B cell (primary cell): ENCODE measurements around the gene AKAP6. TPM values are rescaled to one million over a fixed set of nuclear protein-coding genes. Genes with fewer than 3 reads are reported as not detected.

Experiments used
- ATAC-seq: fragments of 200-7000 bp; cut with Tn5 transposase; one replicate; pipeline ENCODE4 v1.10.0; 2021; ENCODE audit warnings: low read depth, mild to moderate bottlenecking, moderate number of reproducible peaks, moderate library complexity
- CTCF ChIA-PET: fragments of 350-600 bp; sonication (Branson Sonifier 250); formaldehyde crosslinking; loops from one replicate; lab custom pipeline; 2021; ENCODE audit warnings: antibody characterized with exemption, inconsistent platforms; lab: Charles Lee
- POLR2A ChIA-PET: fragments of 350-600 bp; sonication (Branson Sonifier 250); formaldehyde crosslinking; loops from one replicate; lab custom pipeline; 2021; ENCODE audit warnings: antibody characterized with exemption; lab: Charles Lee
- DNase-seq: peaks from one replicate; pipeline ENCODE4 v3.0.0; 2013
- H2AFZ ChIP-seq: 2 replicates; pipeline ENCODE4 v1.6.1; 2012; ENCODE audit warnings: mild to moderate bottlenecking, low read depth, low read length; ENCODE audit not compliant: insufficient read depth, poor library complexity, severe bottlenecking
- H3K27ac ChIP-seq, 2 donors: 1 replicate in 1 of 2; 2 replicates in 1 of 2; pipeline ENCODE4 v1.5.1; 2012 to 2013; ENCODE audit warnings: low read length in 2 of 2, mild to moderate bottlenecking in 2 of 2, moderate library complexity in 1 of 2
- H3K27me3 ChIP-seq, 4 experiments: fragments of 200-600 bp in 1 of 4; sonication (generic) in 1 of 4; replicated peaks in 1 of 4; 1 replicate in 2 of 4; 2 replicates in 2 of 4; pipeline versions ENCODE4 v1.6.1 to v1.7.0; 2013 to 2016; ENCODE audit warnings: low read length in 3 of 4, mild to moderate bottlenecking in 2 of 4, mixed read lengths in 1 of 4, moderate library complexity in 1 of 4; ENCODE audit not compliant: insufficient read depth in 4 of 4, control insufficient read depth in 3 of 4; ENCODE audit errors: control extremely low read depth in 1 of 4
- H3K36me3 ChIP-seq, 2 experiments: replicated peaks in 1 of 2; 1 replicate in 1 of 2; 2 replicates in 1 of 2; pipeline versions ENCODE4 v1.6.1 to v1.7.1; 2013; ENCODE audit warnings: low read length in 1 of 2; ENCODE audit not compliant: insufficient read depth in 2 of 2, control insufficient read depth in 1 of 2; ENCODE audit errors: control extremely low read depth in 1 of 2, extremely low read depth in 1 of 2
- H3K4me1 ChIP-seq, 2 donors: fragments of 200-600 bp in 1 of 2; sonication (generic) in 1 of 2; 1 replicate in 1 of 2; 2 replicates in 1 of 2; pipeline versions ENCODE4 v1.5.1 to v1.6.1; 2013 to 2017; ENCODE audit warnings: low read length in 2 of 2; ENCODE audit not compliant: control insufficient read depth in 2 of 2, insufficient read depth in 2 of 2
- H3K4me2 ChIP-seq: replicated peaks from 2 replicates; pipeline ENCODE3; 2012; ENCODE audit warnings: mild to moderate bottlenecking, low read depth, low read length; ENCODE audit not compliant: poor library complexity, severe bottlenecking
- H3K4me3 ChIP-seq, 5 experiments: fragments of 200-600 bp in 1 of 5; sonication (generic) in 1 of 5; 1 replicate in 3 of 5; 2 replicates in 2 of 5; pipeline versions ENCODE4 v1.5.1 to v1.7.0; 2011 to 2016; ENCODE audit warnings: low read length in 4 of 5, mild to moderate bottlenecking in 4 of 5, low read depth in 2 of 5, control low read depth in 1 of 5, moderate library complexity in 1 of 5; ENCODE audit not compliant: insufficient read depth in 1 of 5; ENCODE audit errors: control extremely low read depth in 1 of 5, extremely low read depth in 1 of 5
- H3K79me2 ChIP-seq: fragments of 200-600 bp; sonication (generic); one replicate; pipeline ENCODE4 v1.6.0; 2016; ENCODE audit warnings: low read length; ENCODE audit not compliant: control insufficient read depth, insufficient read depth
- H3K9ac ChIP-seq: fragments of 200-600 bp; sonication (generic); 2 replicates; pipeline ENCODE4 v1.6.1; 2017; ENCODE audit warnings: mild to moderate bottlenecking, low read length, moderate library complexity
- H3K9me3 ChIP-seq, 3 donors: one replicate each; pipeline versions ENCODE4 v1.6.1 to v1.7.1; 2013; ENCODE audit warnings: low read length in 2 of 3; ENCODE audit not compliant: control insufficient read depth in 2 of 3, insufficient read depth in 1 of 3; ENCODE audit errors: control extremely low read depth in 1 of 3
- H4K20me1 ChIP-seq: 2 replicates; pipeline ENCODE4 v1.6.0; 2012; ENCODE audit warnings: mild to moderate bottlenecking, low read length; ENCODE audit not compliant: insufficient read depth, control insufficient read depth, poor library complexity, severe bottlenecking
- H3K27ac Mint-ChIP-seq: one replicate; pipeline ENCODE4 v1.8.0; 2021; ENCODE audit warnings: mixed read lengths
- H3K27me3 Mint-ChIP-seq: one replicate; pipeline ENCODE4 v1.8.0; 2021; ENCODE audit warnings: mixed read lengths
- H3K4me1 Mint-ChIP-seq: one replicate; pipeline ENCODE4 v1.8.0; 2021; ENCODE audit warnings: mixed read lengths
- H3K4me3 Mint-ChIP-seq: one replicate; pipeline ENCODE4 v1.8.0; 2021; ENCODE audit warnings: mixed read lengths
- H3K9me3 Mint-ChIP-seq: one replicate; pipeline ENCODE4 v1.8.0; 2022; ENCODE audit warnings: mixed read lengths; ENCODE audit not compliant: insufficient read depth
- CTCF ChIP-seq: fragments of 200-600 bp; IDR thresholded peaks from one replicate; pipeline ENCODE4 v1.8.0; 2022; ENCODE audit warnings: antibody characterized with exemption, mild to moderate bottlenecking
- EZH2 ChIP-seq: IDR thresholded peaks from 2 replicates; pipeline ENCODE4 v1.6.1; 2012; ENCODE audit warnings: borderline replicate concordance, low read depth, mild to moderate bottlenecking, moderate library complexity, low read length; ENCODE audit not compliant: insufficient read depth, poor library complexity, severe bottlenecking
- WGBS: methylation state at CpG from one replicate; pipeline ENCODE4 v1.1.5; 2013; ENCODE audit warnings: missing lambda C conversion rate; ENCODE audit not compliant: insufficient coverage; 5-methylcytosine and 5-hydroxymethylcytosine counted together
- intact Hi-C: fragments of 100-400 bp; cut with micrococcal nuclease; formaldehyde crosslinking; loops from one replicate; pipeline ENCODE4 v1.10.0; 2022
- polyA plus RNA-seq: library from polyadenylated mRNA; depleted of rRNA; stranded (reverse); fragments of >200 nt; gene quantifications from 2 replicates; pipeline ENCODE4 v1.2.3, GENCODE V29; 2012
- total RNA-seq, 2 donors: library from RNA; stranded (reverse); fragments of 120-200 nt in 1 of 2; gene quantifications; 1 replicate in 1 of 2; 2 replicates in 1 of 2; pipeline versions ENCODE4 v1.2.3 to v1.2.4, GENCODE V29; 2013 to 2022

AKAP6 gene
- total and polyA plus RNA-seq, 2 donors (not counting 1 experiment from before 2014, with no cell fraction given) = 1.4 to 2.8 TPM

GRCh38 chr14:32426028-32426427, 96.9 kb downstream of the AKAP6 start:
- no peak overlapping the region for H3K4me2 ChIP-seq
- WGBS = no CpG with 5 or more reads among the region's 1 CpG
- H3K4me3 ChIP-seq = no peak overlapping the region
- TF ChIP-seq EZH2 (no peak), CTCF (no peak)
- no peaks in the 10 kb centered on the region for H3K79me2 ChIP-seq
- H3K27me3 ChIP-seq = no peaks in the 10 kb centered on the region
- Mint-ChIP-seq H3K27ac (no peak overlapping the region), H3K4me3 (no peak overlapping the region), H3K27me3 (peaks cover 3% of the 10 kb centered on the region), H3K4me1 (no peaks in the 10 kb centered on the region), H3K9me3 (peaks cover 2% of the 10 kb centered on the region)
- no peak overlapping the region for H3K9ac ChIP-seq
- ChIA-PET CTCF (no interaction called here), POLR2A (no interaction called here)
- intact Hi-C loops = no loop called here
- no peaks in the 10 kb centered on the region for H3K36me3 ChIP-seq
- no peak overlapping the region for H3K27ac ChIP-seq
- H4K20me1 ChIP-seq = no peaks in the 10 kb centered on the region
- peaks cover 0 to 3% (median 3%) of the 10 kb centered on the region in 3 donors for H3K9me3 ChIP-seq
- H3K4me1 ChIP-seq = no peaks in the 10 kb centered on the region
- no peak overlapping the region for H2AFZ ChIP-seq
- no peak for ATAC-seq
- DNase-seq = no peak

- peaks cover 3% of the 10 kb centered on the region for H3K27me3 Mint-ChIP-seq
- Histone ChIP-seq H2AFZ (no peak overlapping the region), H4K20me1 (no peaks in the 10 kb centered on the region), H3K4me3 (no peak overlapping the region), H3K9ac (no peak overlapping the region), H3K9me3 (peaks cover 0 to 3% (median 3%) of the 10 kb centered on the region in 3 donors), H3K79me2 (no peaks in the 10 kb centered on the region), H3K27ac (no peak overlapping the region), H3K36me3 (no peaks in the 10 kb centered on the region), H3K4me1 (no peaks in the 10 kb centered on the region), H3K4me2 (no peak overlapping the region), H3K27me3 (no peaks in the 10 kb centered on the region)
- intact Hi-C loops = no loop called here
- ChIA-PET CTCF (no interaction called here), POLR2A (no interaction called here)
- no peak overlapping the region for H3K4me3 Mint-ChIP-seq
- no peaks in the 10 kb centered on the region for H3K9me3 Mint-ChIP-seq
- 89% methylated on average over 7 of the region's 8 CpGs for WGBS
- H3K27ac Mint-ChIP-seq = no peak overlapping the region
- no peak for ATAC-seq
- TF ChIP-seq EZH2 (no peak), CTCF (no peak)
- no peaks in the 10 kb centered on the region for H3K4me1 Mint-ChIP-seq
- no peak for DNase-seq
Measured at GRCh38 chr14:32426586-32427388, 97.7 kb downstream of the AKAP6 start.
